Fibroblast of skin of right quadriceps (primary cell): Measurements from ENCODE around the gene ESPN.

Source experiments
- DNase-seq: peaks from one replicate; pipeline ENCODE4 v3.0.0-alpha.2; 2013

ESPN gene

GRCh38 chr1:6466751-6467150, 42.2 kb downstream of the ESPN start:
- no peak for DNase-seq

- DNase-seq, result no peak
These were observed 42.6 kb downstream of the ESPN start for GRCh38 chr1:6467224-6467623.

GRCh38 chr1:6467744-6468688, 43.4 kb downstream of the ESPN start:
- DNase-seq, result no peak

GRCh38 chr1:6468729-6469461, 44.3 kb downstream of the ESPN start:
- DNase-seq, result no peak

GRCh38 chr1:6470132-6471085, 45.8 kb downstream of the ESPN start:
- no peak for DNase-seq

GRCh38 chr1:6471086-6471969, 46.8 kb downstream of the ESPN start:
- DNase-seq, result no peak

GRCh38 chr1:6471970-6472368, 47.4 kb downstream of the ESPN start:
- no peak for DNase-seq

GRCh38 chr1:6472391-6472790, 47.8 kb downstream of the ESPN start:
- DNase-seq, result no peak

GRCh38 chr1:6473156-6473555, 48.6 kb downstream of the ESPN start:
- DNase-seq, result no peak

- DNase-seq, result no peak
These were observed 49.6 kb downstream of the ESPN start for GRCh38 chr1:6473974-6474814.

- DNase-seq, result no peak
These were observed 50.3 kb downstream of the ESPN start for GRCh38 chr1:6474815-6475282.

GRCh38 chr1:6475381-6476133, 51.0 kb downstream of the ESPN start:
- no peak for DNase-seq

- DNase-seq, result no peak
These were observed 51.9 kb downstream of the ESPN start for GRCh38 chr1:6476483-6476882.

GRCh38 chr1:6477039-6477820, 52.7 kb downstream of the ESPN start:
- DNase-seq, result no peak

- no peak for DNase-seq
These were observed 57.2 kb downstream of the ESPN start for GRCh38 chr1:6481820-6482219.

- DNase-seq, result no peak
These were observed 58.6 kb downstream of the ESPN start for GRCh38 chr1:6483017-6483760.

GRCh38 chr1:6483761-6484117, 59.2 kb downstream of the ESPN start:
- no peak for DNase-seq

GRCh38 chr1:6484826-6485167, 60.2 kb downstream of the ESPN start:
- no peak for DNase-seq
